Spleen (tissue), 7 donors: ENCODE results near the gene RYR3.

Experiments
- CTCF ChIP-seq, 11 experiments: fragments of 200-600 bp in 7 of 11; fragments of 450-650 bp in 4 of 11; sonication (generic) in 4 of 11; IDR thresholded peaks in 8 of 11; conservative IDR thresholded peaks in 3 of 11; 1 replicate in 7 of 11; 2 replicates in 4 of 11; pipeline versions ENCODE4 v1.4.0 to v1.8.0; 2016 to 2021; ENCODE audit warnings: antibody characterized with exemption in 11 of 11, inconsistent platforms in 4 of 11, mild to moderate bottlenecking in 1 of 11
- POLR2A ChIP-seq, 3 donors: fragments of 450-650 bp; IDR thresholded peaks; one replicate each; pipeline ENCODE4 v1.5.1; 2017; ENCODE audit warnings: antibody characterized with exemption in 3 of 3, mild to moderate bottlenecking in 1 of 3
- donor health status: DM: no; HTN: no; CAD: no; lungs with moderate emphysema.
- donor health status: DM: no; HTN: no; CAD: no.
- donor health status: DM: no; HTN: no; CAD: no.

DNA sequence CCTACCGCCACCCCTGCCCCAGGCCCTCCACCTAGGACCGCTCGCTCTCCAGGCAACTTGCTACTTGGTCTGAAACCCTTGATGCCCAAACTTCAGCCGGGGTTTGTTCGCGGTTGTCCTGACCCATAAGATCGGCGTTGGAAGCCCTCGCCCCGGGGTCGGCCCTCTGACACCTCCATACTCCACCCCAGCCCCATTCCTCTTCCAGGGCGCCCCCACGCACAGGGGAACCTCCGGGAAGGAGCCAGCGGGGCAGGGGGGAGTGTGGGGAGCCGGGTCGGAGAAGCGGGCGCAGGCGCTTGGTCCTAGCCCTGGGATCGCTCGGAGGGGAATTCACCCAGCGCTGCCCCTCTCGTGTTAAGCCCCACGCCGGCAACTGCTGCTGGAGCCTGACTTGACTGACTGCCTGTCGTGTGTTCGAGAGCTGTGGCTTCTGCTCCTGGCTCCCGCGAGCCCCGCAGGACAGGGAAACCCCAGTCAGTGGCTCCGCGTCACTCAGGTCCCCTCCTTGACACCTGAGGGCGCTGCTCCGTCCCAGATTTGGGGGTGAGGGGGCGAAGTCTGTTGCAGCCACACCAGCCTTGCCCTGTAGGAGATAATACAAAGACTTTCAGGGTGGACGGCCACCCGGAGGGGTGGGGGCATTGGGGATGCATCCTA is 675 bp downstream of the RYR3 start:
- TF ChIP-seq POLR2A (IDR thresholded peaks at IDR 0.05) (no peak), CTCF (IDR thresholded peaks at IDR 0.05 in 8 of 11, conservative IDR thresholded peaks at IDR 0.05 in 3 of 11) (no peak)
